ENCODE data around the gene MLIP.

MLIP gene

DNA sequence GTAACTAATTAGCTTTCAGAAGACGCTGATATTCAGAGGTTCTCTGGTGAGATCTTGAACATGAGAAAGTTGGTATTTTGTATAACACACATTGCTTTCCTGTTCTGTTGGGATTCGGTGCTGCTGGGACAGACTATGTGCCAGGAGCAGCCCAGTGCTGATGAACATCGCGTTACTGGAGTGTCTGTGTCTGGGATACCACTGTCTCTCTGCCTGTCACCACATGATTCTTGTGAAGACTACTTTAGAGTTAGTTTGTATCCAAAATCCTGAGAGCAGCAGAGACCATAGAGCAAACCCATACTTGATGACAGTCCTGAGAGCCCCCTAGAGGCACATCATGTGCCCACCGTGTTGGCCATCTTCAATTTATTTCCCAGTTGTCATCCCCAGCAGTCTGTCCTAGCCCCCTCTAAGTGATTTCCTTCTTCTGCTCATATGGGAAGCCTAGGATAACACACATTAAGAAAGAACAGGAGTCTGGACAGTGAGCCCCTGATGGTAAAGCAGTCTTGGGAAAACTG lies 155.2 kb downstream of the MLIP start:
- in situ Hi-C loops (cut with MboI; ENCODE audit: low pct_unique_long_range_greater_than_20kb, low sequenced_read_pairs, unreplicated experiment): no loop called here
- TF ChIP-seq, protein P1, sequence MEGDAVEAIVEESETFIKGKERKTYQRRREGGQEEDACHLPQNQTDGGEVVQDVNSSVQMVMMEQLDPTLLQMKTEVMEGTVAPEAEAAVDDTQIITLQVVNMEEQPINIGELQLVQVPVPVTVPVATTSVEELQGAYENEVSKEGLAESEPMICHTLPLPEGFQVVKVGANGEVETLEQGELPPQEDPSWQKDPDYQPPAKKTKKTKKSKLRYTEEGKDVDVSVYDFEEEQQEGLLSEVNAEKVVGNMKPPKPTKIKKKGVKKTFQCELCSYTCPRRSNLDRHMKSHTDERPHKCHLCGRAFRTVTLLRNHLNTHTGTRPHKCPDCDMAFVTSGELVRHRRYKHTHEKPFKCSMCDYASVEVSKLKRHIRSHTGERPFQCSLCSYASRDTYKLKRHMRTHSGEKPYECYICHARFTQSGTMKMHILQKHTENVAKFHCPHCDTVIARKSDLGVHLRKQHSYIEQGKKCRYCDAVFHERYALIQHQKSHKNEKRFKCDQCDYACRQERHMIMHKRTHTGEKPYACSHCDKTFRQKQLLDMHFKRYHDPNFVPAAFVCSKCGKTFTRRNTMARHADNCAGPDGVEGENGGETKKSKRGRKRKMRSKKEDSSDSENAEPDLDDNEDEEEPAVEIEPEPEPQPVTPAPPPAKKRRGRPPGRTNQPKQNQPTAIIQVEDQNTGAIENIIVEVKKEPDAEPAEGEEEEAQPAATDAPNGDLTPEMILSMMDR (IDR thresholded peaks at IDR 0.05; ENCODE audit: extremely low read depth, insufficient read depth, missing control alignments): no peak
- no peak for DNase-seq (ENCODE audit: low spot score)

- DNase-seq (ENCODE audit: low spot score): no peak
- TF ChIP-seq, protein P1 (IDR thresholded peaks at IDR 0.05; ENCODE audit: extremely low read depth, insufficient read depth, missing control alignments): no peak
- in situ Hi-C loops (cut with MboI; ENCODE audit: low pct_unique_long_range_greater_than_20kb, low sequenced_read_pairs, unreplicated experiment): no loop called here
Measured at GRCh38 chr6:54267798-54268197, 156.6 kb downstream of the MLIP start.

DNA sequence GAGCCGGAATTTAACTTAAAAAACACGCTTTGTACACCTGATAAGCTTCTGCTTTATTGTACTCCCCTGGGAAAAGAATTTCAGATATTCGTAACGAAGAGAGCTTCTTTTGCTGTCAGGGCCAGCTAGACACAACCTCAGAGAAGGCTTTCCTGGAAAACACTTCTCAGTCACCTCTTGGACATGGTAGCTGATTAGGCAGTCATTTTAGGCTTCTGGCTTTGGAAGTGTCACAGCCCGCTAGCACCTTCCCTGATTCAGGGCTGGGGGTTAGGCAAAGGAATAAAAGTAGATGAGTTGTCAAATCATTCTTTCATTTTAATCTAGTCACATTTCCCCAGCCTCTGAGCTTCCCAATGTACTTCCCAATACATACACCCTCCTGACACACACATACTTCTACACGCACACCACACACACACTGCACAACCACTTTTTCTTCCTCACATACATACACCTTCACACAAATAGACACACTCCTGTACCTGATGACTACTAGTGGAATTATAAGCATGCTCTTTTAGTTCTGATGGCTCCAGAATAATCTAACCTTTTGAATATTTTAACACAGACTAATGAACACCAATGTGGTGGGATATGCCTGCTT lies 162.1 kb downstream of the MLIP start:
- in situ Hi-C loops (cut with MboI; ENCODE audit: low pct_unique_long_range_greater_than_20kb, low sequenced_read_pairs, unreplicated experiment): no loop called here
- TF ChIP-seq, protein P1 (IDR thresholded peaks at IDR 0.05; ENCODE audit: extremely low read depth, insufficient read depth, missing control alignments): no peak
- DNase-seq (ENCODE audit: low spot score): no peak

DNA sequence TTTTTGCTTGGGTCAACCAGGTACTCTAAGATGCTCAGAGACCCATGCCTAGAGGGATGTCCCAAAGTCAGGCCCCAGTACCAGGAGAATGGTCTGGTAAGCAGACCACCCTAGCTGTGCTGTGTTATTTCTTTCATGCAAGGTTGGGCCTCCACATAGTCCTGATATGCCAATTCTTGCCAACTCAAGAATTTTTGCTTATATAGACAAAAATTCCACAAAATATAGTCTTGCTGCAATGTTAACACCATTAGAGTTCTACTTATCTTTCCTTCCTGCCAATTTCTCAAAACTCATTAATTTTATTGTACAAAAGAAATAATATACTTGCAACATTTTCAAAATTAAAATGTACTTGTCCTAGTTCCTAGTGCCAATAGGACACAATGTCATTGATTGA lies 163.1 kb downstream of the MLIP start:
- TF ChIP-seq, protein P1 (IDR thresholded peaks at IDR 0.05; ENCODE audit: extremely low read depth, insufficient read depth, missing control alignments): no peak
- no peak for DNase-seq (ENCODE audit: low spot score)
- in situ Hi-C loops (cut with MboI; ENCODE audit: low pct_unique_long_range_greater_than_20kb, low sequenced_read_pairs, unreplicated experiment): no loop called here

GRCh38 chr6:54282186-54282585 lies 170.9 kb downstream of the MLIP start:
- in situ Hi-C loops (cut with MboI; ENCODE audit: low pct_unique_long_range_greater_than_20kb, low sequenced_read_pairs, unreplicated experiment): no loop called here
- DNase-seq (ENCODE audit: low spot score): no peak
- TF ChIP-seq, protein P1 (IDR thresholded peaks at IDR 0.05; ENCODE audit: extremely low read depth, insufficient read depth, missing control alignments): no peak

DNA sequence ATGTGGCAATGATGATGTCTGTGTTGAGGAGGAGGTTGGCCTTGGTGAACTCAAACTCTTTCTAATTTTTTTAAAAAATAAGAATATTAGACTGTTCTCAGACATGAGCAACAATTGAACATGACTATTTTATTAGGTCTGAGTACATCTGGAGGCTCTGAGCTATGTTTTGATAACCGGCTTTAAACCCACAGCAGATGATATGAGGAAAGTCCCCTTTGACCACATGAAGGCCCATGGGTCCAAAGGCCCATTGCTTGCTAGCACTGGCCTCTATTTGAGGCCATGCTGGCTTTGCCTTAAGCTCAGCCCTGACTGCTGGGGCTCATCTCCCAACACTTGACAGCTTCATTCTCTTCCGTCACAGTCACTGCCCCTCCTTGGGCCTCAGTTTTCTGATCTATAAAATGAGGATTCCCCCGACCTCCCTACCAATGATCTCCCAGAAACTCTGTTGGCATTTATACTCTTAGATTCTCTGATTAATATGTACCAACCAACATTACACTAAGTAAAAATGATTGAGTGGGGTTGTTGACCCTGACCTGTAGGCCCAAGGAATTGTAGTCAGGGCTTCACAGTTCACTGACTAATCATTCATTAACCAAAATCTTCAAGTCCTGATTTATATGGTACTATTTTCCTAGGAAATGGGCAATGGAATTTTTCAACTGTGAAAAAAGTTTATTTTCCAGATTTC lies 173.1 kb downstream of the MLIP start:
- no peak for DNase-seq (ENCODE audit: low spot score)
- TF ChIP-seq, protein P1 (IDR thresholded peaks at IDR 0.05; ENCODE audit: extremely low read depth, insufficient read depth, missing control alignments): no peak
- in situ Hi-C loops (cut with MboI; ENCODE audit: low pct_unique_long_range_greater_than_20kb, low sequenced_read_pairs, unreplicated experiment): no loop called here

Data from GM13977 (cell line).